LoVo (cell line): ENCODE results near the gene CACNB1.

Experiments used
- DNase-seq: peaks from one replicate; pipeline ENCODE4 v3.0.0-alpha.2; 2016; ENCODE audit warnings: low spot score

Gene CACNB1

DNA sequence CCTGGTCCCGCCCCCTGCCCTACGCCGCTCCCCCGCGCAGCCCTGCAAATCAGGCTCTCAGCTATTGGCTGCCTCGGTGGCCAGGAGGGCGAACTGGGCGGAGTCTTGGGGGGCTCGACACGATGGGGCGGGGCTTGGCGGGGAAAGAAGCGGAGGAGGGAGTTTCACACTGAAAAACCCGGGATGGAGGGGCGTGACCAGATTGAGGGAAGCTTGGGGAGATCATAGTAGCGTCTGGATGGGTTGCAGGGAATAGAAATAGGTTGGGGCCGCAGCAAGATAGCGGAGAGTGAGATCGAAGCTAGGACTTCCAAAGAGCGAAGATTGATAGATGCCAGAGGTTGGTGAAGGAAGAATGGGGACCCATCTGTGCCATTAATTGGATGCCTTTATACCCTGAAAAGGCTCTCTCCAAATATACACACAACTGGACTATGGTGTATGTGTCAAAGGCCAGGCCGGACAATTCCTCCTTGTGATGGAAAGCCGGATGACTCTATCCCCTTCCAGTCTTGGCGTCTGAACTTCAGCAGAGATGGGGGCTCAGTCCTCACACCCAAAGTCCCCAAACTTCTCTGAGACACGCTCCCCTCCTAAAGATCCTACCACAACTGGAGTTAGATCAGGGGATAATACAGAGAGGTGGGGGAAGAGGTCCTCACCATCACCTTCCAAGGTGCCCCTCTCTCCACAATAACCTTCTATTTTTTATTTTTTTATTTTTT lies 28.7 kb upstream of the CACNB1 start:
- DNase-seq = no peak

DNA sequence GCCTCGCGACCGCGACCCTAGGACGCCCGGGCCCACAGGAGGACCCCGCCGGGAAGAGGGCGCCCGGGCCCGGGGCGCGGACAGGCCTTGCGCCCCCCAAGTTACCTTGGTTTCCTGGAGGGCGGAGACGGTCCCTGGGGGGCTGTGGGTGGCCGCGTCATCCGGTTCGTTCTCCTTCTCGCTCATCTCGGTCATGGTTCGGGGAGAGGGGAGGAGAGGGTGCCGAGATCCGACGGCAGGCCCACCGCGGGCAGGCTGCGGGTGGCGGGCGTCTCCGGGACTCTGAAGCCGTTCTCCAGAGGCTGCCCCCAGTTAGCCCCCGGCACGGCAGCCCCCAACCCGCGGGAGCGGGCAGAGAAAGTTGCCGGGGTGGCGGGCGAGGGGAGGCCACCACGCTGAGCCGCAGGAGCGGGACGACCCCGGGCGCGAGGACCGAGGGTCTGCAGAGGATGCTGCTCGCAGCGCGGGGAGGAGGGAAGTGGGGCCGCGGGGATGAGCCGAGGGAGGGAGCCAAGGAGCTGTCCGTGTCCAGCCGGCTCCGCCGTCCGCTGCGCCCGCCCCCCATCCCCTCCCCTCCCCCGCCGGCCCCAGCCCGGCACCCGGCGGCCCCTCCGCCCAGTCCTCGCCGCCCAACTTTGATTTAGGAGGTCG lies 28.0 kb upstream of the CACNB1 start, which contains the start of gene STAC2:
TSS of gene STAC2 (minus strand) at position 638 of the 651 bp plus-strand sequence. CDS start at position 195, 443 bp downstream.
- no peak for DNase-seq

DNA sequence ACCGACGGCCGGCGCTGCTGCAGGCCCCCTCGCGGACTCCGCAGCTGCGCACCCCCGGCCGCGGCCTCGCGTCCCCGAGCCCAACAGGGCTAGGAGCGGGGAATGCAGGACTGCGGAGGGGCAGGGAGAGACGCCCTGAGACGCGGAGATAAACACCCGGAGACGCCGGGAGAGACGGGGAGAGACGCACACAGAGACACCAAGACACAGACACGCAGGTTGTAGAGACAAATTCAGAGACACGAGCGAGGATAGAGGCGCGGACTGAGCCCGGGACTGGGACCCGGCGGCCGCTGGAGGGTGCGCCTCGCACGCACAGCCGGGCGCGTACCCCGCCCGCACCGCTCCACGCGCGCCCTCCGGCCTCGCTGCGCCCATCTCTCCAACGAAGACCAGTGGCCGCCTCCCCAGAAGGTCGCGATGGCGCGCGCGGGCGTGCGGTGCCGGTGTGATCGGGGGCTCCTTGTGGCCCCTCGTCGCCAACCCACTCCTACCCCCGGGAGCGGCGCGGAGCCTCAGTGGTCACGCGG lies 27.4 kb upstream of the CACNB1 start:
- no peak for DNase-seq

DNA sequence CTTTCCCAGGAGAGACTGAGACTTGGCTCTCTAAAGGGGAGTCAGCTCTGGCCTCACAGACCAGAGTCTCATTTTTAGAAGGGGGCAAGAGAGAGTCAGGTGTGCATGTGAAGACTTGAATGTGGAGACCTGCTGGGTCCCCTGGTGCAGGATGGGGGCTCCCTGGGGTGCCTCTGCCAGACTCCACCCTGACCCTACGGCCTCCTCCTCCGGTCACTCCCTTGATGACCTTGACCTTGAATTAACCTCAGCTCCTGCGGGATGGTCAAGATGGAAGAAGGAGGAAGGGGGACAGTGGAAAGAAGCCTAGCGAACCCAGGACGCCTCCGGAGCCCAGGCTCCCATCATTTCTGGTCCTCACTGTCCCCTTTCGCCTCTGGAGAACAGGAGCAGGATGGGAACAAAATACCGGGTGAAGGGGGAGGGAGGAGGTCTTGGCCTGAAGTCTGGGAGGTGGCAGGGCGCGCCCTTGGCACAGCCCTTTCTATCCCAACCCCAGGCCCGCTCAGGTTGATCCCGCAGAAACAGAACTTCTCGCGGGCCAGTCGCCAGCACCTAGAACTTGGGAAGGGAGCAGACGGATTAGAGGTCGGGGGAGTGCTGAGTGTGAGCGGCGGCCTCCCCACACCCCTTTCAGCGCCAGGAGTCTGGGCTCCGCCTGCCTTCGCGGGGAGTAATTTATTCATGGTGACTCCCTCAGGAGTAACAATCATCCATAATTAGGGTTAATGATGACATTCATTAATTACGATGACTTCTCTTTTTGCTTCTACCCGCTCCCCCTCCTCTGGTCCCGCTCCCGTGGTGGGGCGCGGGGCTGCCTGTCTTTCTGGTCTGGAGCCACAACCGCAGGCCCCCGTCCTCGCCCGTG lies 26.7 kb upstream of the CACNB1 start:
- no peak for DNase-seq

- no peak for DNase-seq
Observed at GRCh38 chr17:39222866-39223834, 25.7 kb upstream of the CACNB1 start.

GRCh38 chr17:39222151-39222550 lies 24.7 kb upstream of the CACNB1 start:
- no peak for DNase-seq

DNA sequence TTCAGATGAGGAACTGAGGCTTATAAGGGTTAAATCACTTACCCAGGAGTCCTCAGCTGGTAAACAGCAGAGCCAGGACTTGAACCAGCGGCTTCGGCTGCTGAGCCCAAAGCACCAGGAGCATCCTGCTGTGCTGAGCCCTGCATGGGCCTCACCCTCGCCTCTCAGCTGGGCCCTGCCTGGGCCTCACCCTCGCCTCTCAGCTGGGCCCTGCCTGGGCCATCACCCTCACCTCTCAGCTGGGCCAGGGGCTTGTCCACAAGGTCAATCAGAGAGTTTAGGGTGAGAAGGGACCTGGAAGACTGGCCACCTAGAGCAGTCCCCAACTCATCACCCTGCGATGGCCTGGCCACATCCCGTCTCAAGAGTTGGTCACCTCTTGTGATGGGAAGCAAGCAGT lies 24.1 kb upstream of the CACNB1 start:
- no peak for DNase-seq

GRCh38 chr17:39219647-39220154 lies 22.2 kb upstream of the CACNB1 start:
- no peak for DNase-seq

GRCh38 chr17:39218906-39219305 lies 21.4 kb upstream of the CACNB1 start:
- DNase-seq = no peak

DNA sequence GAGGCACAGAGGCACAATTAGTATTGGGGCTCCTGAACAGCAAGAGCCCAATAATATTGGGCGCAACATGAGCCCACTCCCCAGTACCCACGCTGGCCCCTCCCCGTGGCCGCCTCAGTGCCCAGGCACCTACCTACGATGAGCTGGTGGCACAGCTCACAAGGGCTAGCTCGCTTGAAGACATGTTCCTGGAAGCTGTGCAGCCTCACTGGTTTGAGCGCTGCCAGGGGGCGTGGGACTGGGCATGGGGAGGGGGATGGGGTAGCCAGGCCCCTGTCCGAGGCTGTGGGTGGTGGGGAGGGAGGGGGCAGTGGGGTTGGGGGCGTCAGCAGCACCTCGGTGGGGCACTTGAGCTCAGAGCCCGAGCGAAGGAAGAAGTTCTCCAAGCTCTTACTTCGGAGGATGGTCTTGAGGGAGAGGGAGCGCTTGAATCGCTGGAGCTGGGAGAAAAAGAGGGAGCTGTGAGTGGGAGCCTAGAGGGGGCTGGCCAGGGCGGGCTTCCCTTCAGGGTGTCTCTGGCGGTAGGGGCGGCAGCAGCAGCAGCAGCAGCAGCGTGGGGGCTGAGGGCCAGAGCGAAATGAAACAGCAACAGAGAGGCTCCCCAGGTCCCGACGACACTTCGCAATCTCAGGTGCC lies 20.4 kb upstream of the CACNB1 start:
- DNase-seq = no peak

DNA sequence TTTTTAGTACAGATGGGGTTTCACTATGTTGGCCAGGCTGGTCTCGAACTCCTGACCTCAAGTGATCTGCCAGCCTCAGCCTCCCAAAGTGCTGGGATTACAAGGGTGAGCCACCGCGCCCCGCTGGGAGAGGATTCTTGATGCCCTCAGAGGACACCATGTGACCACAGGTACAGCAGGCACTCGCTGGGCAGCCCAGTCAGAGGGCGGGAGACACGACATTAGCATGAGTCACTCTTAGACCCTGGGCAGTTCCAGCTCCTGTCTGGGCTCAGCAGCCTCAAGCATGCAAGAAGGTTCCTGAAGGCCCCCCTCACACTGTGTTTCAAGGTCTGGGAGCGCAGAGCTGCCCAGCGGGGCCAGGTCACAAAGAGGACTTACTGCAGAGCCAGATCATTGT lies 16.4 kb upstream of the CACNB1 start:
- DNase-seq = peak; percentile 68

DNA sequence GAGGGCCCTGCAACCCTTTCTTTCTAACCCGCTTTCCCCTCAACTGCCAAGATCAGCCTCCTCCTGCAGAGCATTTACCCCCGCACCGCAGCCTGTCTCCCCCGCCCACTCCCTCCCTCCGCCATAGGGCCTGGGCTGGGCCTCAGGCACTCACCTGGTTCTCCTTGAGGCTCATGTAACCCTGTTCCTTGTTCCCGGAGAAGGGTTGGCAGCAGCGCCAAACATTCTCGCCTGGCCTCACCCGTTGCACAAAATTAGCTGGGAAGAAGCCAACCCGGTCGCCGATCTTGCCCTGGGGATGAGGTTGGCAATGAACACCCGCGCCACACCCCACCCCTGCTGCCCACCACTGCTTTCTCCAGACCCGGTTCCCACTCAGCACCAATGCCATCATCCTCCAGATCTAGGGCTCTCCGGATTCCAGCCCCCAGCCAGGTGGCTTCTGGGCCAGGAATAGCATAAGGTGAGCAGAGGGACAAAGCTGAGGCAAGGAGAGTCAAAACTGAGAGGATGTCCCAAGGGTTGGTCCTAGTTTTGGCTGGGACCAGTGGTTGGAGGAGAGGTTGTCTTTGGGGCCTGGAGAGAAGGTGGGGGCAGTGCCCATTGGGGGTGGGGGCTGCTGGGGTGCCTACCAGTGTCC lies 15.5 kb upstream of the CACNB1 start:
- no peak for DNase-seq

DNA sequence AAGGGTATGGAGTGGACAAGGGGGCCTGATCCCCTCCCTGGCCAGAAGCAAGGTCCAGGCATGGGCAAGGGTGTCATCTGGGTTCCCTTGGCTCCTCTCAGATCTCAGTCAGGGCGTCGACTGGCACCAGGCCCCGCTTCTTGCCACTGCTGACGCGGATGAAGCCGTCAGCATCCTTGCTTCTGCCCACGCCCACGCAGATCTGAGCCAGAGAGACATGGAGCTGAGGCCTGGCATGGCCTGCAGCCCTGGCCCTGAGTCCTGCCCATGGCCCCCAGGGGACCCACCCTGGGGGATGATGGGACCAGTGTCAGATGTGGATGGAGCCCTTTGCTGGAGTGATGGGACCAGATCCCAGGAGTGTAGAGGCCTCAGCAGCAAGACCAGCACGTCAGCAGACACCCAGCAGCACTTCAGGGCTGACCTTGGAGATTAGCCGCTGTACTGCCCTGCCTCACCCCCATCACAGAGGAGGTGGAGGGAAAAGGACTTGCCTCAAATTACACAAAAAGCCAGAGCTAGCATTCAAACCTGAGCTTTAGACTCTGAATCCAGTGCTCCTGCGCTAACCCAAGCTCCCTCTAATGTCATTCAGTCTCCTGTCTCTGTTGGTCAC lies 14.8 kb upstream of the CACNB1 start:
- no peak for DNase-seq

DNA sequence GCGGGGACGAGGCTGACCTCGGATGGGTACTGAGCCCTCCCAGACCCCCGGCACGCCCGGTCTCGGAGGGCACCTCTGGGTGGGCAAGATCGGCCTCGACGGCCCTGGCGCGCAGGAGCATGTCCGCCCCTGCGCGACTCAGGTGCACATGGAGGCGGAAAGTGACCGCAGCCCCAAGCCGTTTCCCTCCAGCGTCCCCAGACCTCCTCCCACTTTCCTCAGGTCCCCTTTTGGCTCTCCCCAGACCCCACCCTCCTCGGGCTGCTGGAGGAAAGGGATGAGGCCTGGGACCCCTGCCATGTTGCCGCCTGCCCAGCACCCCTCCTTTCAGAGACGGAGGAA lies 12.6 kb upstream of the CACNB1 start:
- no peak for DNase-seq

- DNase-seq = no peak
Observed at GRCh38 chr17:39209317-39210092, 12.0 kb upstream of the CACNB1 start.

- DNase-seq = no peak
Observed at GRCh38 chr17:39208893-39209292, 11.4 kb upstream of the CACNB1 start.

GRCh38 chr17:39208136-39208535 lies 10.7 kb upstream of the CACNB1 start:
- DNase-seq = no peak

DNA sequence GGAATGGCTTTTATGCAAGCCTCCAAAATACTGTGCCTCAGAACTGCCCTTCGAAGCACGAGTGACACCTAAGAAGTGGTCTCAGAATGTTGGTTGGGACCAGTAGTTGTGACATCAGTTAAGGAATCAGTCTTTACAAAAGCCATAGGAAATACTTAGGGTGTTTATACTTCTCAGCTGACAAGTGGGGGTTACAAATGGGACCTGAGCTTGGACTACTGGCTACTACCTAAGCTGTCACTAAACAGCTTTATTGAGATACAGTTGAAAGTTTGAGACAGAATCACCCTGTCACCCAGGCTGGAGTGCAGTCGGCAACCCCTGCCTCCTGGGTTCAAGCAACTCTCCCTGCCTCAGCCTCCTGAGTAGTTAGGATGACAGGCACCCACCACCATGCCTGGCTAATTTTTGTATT lies 7.7 kb upstream of the CACNB1 start:
- no peak for DNase-seq

DNA sequence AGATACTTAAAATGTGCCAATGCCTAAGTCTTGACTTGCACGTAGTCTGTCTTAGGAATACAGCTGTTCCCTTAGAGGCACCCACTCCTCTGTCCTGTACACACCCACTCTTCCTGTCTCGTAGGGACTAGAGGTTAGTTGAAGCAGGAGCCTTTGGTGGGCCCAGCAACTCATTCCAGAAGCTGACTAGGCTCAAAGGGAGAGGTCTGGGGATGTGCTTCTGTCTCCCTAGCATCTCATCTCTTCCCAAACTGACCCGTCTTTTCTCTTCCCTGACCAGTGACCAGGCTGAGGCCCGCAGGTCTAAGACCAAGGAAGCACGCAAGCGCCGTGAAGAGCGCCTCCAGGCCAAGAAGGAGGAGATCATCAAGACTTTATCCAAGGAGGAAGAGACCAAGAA lies 6.8 kb upstream of the CACNB1 start:
- DNase-seq = no peak
